ENCODE results near the gene STXBP5.

STXBP5 gene

DNA sequence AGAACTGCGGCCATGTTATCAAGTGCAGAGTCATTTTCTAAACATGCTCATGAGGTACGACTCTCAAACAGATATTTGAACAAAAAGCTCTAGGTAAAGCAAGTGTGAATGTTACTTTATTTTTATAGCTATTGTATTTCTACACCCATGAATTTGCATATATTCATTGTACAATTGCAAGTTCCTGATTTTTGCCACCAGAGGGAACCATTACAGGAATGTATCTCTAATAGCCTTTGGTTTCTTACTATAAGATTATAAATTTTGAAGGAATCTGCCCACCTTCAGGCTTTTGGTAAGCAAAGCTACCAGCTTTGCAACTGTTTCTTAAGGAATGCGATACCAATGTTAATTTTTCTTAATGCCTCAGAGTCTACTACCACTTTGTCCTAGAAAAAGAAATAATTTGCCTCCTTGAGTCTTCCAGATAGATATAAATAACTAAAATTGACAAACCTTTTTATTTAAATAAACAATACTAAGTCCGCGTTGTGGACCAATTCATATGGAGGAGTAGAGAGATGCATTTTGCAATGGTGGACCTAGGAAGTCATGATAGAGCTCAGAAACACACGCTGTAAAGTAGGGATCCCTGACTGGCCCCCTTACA lies 178.8 kb downstream of the STXBP5 start:
- DNase-seq (ENCODE audit: low spot score): no peak

DNA sequence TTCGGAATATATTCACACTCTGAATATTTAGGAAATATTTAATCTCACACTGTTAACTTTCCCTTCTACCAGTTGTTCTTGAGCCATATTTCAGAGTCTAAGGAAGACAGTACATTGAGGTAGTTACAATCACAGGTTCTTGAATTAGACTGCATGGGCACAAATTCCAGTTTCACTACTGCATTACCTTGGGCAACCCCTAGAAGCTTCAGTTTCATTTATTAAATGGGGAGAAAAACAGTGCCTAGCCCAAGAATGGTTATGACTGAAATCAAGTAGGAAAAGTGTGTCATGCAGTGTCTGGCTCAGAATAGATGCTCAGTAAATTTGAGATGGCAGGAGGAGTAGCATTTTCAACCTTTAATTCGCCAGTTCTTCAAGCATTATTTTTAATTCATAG lies 179.8 kb downstream of the STXBP5 start:
- DNase-seq (ENCODE audit: low spot score): no peak

DNA sequence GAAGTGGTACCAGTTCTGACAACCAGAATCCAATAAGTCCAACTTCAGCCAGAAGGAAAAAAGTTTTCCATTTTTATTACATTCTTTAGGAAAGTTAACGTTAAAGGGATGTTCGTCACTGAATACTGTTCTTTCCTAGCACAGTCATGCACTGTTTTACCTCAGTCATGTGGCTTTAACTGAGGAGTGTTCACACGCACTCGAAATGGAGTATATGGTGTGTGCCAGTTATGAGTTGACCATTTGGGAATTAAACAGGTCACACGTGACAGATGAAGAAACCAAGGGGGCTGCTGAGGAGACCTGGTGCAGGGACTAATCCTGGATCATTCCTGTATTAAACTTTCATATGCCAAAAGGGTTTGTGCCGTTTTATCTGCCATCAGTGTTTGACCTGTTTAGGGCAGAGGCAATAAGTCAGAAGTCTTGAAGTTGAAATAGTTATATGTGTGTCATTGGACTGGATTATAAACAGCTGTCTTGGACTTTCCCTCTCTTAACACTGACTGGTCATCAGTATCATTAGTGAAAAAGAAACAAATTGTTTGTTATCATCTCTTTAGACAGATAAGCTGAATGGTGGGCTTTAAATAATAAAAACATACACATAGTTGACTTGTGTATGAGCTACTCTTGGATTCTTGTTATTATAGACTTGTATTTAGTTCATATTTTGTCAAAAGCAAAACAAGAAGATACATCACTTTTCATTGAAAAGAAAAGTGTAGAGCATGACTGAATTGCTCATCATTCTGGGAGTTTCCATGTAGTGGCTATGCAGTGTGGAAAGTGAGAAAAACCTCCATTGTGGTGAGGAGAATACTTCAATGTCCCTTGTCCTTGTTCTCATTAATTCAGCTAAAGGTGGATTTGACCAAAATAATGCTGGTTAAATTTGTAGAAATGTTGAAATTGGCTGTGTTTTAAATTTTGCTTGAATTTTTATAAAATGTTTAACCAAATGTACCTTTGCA lies 180.8 kb downstream of the STXBP5 start:
- DNase-seq (ENCODE audit: low spot score): no peak

DNA sequence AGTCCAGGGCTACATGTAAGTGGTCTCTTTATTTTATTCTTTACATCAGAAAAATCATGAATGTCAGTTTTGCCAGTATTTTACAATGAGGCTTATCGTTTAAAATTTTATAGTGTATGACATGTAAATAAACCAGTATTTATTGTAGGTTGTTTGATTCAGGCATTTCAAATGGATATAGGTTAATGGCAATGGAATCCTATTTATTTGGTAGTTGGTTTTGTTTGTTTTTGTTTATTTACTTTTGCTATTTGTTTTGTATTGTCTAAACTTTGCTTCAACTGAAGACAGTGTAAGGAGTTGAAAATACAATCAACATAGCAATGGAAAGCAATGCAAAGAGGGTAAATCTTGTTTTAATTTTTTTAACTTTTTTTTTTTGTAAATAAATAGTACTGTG lies 185.2 kb downstream of the STXBP5 start:
- no peak for DNase-seq (ENCODE audit: low spot score)

DNA sequence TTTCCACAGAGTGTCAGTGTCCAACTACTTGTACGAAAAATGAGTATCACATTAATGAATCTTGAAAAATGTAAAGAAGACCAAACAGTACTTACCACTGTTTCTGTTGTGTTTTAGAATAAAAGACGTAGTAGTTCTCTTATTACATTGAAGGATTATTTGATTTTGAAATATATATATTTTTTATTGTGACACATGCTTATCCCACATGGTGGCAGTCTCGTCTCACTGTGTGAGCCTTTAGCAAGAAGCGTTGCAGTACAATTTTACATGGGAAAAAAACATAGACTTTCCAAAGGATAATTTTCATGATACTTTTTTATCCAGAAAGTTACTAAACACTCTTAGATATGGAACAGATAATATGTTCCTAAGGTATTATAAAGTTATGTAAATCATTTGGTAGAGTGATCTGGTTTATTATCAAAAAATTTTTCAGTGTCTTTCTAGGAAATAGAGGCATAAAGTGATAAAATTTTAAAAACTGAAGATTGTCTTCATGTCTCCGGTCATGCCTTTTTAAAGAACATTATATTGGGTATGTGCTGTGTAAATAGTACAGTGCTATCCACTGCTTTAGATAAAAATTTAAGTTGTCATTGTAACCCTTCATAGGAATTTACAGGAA lies 186.8 kb downstream of the STXBP5 start:
- no peak for DNase-seq (ENCODE audit: low spot score)

DNA sequence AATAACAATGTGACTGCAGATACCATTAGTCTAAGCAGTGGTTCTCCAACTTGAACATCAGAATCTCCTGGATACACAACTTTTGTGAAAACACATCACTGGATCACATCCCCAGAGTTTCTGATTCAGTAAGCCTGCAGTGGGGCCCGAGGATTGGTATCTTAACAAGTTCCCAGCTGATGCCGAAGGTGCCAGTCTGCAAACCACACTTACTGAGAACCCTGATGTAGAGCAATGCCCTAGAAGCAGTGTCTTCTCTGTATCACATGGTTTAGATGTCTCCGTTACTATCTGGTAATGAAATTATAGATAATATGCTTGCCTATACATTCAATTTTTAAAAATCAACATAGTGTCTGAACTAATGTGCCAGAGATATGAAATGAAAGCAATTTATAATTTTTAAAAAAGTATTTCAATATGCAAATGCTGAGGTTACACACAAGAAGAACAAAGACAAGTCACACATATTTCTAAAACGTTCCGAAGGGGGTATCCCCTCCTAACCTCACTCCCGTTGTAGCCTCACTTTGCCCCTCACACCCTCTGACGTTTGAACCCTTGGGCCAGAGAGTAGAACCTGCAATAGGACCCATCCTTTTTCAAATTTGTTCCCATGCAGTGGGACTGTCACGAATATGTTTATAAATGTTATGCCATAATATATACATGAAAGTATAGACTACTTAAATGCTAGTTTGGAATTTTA lies 188.9 kb downstream of the STXBP5 start:
- no peak for DNase-seq (ENCODE audit: low spot score)

DNA sequence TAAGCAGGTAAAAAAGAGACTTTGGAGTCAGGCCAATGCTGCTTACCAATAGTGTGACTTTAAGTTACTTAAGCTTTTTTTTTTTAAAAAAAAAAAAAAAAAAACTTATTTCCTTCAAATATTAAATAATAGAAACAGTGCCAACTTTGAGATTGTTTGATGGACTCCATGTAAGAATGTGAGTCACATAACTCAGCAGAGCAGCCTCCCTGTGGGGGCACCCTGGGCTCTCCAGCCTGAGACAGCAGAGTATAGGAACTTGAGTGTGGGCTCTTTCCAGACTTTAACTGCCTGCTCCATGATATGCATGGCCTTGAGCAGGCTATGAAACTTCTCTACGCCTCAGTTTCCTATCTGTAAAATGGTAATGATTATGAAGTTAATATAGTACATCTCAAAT lies 190.9 kb downstream of the STXBP5 start:
- DNase-seq (ENCODE audit: low spot score): no peak

DNA sequence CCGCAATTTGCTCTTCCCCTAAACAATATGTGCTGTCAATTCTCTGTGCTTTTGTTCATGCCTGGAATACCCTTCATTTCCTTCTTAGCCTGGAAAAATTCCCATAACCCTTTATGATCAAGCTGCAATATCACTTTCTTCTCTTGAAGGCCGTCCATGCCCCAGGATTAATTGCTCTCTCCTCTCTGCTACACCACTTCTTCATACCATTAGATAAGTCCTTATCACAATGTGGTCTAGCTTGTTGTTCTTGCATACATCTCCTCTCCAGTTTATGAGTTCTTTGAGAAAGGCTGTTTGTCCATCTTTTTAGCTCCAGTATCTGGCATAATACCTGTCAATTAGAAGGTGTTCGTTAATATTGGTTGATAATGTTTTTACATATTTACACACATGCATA lies 193.1 kb downstream of the STXBP5 start:
- no peak for DNase-seq (ENCODE audit: low spot score)

DNA sequence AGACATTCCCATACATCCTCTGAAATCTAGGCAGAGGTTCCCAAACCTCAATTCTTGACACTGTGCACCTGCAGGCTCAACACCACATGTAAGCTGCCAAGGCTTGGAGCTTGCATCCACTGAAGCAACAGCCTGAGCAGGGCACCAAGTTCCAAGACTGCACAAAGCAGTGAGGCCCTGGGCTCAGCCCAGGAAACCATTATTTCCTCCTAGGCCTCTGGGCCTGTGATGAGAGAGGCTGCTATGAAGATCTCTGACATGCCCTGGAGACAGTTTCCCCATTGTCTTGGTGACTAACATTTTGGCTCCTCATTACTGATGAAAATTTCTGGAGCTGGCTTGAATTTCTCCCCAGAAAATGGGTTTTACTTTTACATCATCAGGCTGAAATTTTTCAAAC lies 196.8 kb downstream of the STXBP5 start:
- DNase-seq (ENCODE audit: low spot score): no peak

DNA sequence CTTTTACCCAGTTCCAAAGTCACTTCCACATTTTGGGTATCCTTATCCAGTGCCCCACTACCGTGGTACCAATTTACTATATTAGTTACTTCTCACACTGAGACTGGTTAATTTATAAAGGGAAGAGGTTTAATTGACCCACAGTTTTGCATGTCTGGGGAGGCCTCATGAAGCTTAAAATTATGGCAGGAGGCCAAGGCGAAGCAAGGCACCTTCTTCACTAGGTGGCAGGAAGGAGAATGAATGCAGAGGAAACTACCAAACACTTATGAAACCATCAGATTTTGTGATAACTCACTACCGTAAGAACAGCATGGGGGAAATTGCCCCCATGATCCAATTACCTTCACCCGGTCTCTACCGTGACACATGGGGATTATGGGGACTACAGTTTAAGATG lies 197.6 kb downstream of the STXBP5 start:
- no peak for DNase-seq (ENCODE audit: low spot score)

DNA sequence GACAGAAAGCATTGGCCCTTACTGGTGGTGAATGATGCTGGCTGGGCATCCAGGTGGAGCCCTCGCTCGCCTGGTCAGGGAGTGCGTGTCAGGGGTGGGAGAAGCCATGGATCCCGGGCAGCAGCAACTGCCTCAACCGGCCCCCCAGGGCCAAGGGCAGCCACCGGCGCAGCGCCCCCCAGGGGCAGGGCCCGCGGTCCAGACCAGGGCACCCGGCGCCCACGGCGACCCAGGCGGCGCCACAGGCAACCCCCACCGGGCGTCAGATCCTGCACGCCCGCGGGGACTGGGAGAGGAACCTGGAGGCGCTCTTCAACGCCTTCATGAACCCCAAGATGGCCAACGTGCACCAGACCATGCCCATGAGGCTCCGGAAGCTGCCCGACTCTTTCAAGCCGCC lies 202.6 kb downstream of the STXBP5 start:
- no peak for DNase-seq (ENCODE audit: low spot score)

DNA sequence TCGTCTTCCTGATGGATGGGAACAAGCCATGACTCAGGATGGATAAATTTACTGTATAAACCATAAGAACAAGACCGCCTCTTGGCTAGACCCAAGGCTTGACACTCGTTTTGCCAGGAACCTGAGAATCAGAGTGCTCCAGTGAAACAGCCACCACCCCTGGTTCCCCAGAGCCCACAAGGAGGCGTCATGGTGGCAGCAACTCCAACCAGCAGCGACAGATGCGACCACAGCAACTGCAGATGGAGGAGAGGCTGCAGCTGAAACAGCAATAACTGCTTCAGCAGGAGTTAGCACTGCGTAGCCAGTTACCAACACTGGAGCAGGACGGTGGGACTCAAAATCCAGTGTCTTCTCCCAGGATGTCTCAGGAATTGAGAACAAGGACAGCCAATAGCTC lies 203.4 kb downstream of the STXBP5 start:
- no peak for DNase-seq (ENCODE audit: low spot score)

DNA sequence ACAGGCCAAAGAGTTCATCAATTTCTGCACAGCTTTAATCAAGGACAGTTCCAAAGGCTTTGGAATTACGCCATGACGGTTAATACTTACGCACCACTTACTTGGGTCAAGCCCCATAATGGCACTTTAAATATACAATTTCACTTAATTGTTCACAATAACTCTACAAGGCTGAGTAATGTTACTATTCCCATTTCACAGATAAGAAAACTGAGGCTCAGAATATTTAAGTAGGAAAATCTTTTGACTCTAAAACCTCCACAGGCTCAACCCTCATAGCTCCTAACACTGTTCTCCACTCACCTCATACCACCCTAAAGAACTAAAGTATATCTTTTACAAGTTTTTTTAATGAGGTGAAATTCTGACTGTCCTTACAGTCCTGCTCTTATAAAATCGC lies 212.4 kb downstream of the STXBP5 start:
- no peak for DNase-seq (ENCODE audit: low spot score)

DNA sequence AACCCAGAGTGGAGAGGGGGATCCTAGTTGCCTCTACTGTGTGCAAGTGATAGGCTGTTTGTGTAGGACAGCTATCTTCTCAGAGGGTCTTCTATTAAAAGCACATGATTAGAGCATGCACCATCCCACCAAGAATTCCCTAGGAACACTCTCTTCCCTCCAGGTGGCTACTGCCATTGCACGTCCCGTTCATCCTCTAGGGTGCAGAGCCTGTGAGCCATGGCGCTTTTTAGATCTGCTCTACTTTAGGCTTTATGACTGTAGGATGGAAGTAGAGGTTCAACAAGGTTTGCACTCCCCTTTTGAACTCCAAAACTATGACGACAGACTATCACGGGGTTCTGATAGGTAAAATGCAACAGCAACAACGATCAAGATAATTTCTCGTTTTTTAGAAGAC lies 213.7 kb downstream of the STXBP5 start:
- DNase-seq (ENCODE audit: low spot score): no peak

DNA sequence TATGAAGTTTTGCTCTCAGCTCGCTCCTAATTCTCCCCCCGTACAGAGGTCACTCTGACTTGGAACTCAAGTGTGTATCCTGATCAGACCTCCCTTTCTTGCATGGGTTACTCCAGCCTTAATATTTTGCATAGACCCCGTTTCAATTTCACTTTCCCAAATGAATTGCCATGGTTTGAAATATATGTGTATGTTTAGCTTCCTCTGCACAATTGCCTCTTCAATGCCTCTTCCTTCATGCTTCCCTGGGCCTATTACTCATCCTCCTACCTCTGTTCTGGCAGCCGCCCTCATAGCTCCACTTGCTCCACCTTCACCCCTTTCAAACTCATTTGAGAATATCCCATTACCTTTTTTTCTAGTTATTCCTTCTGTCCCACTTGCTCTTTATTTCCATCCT lies 214.3 kb downstream of the STXBP5 start:
- DNase-seq (ENCODE audit: low spot score): no peak

DNA sequence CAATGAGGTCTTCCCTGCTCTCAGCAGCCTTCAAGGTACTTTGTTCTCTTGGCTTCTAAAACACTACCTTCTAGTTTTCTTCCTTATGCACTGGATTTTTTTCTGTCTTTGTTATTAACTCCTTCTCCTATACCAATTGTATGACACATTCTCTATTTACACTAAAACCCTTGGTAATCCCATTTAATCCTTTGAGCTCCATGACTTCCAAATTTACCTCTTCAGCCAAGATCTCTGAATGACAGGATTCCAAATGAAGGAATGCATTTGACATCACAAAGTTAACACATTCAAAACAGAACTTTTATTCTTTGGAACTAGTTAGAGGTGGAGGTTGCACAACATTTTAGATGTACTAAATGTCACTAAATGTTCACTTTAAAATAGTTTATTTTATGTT lies 217.7 kb downstream of the STXBP5 start:
- DNase-seq (ENCODE audit: low spot score): no peak

DNA sequence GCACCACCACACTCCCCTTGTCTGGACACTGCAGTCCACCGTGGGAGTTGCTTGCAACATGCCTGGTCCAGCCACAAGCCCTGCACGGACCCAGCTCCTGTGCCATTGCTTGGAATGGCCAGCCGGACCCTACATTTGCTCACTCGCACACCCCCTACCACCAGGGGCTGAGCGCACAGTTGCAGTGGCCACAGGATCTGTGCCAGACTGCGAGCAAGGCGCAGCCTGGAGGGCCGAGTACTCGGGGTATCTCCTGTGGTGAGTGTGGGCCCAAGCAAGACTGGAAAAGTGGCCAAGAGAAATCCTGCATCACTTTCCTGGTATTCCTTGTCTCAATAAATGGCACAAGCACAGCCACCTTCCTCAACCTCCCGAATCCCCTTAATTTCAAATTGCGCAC lies 218.9 kb downstream of the STXBP5 start:
- DNase-seq (ENCODE audit: low spot score): no peak

DNA sequence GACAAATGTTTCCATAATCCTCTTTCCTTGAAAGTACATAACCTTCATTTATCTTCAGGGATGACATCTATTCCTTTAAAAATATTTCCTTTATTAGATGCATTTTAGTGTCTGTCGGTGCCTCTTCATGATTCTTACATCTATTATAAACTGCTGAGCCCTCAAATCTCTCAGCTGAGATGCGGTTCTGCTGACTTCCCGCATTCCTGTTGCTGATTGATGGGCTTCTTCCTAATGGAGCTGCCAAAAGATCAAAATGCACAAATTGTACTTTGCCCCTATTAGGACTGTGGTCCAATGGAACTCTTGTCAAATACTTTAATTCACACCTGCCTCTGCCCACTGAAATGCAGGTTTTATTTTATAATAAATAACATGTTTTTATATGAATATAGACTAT lies 225.6 kb downstream of the STXBP5 start:
- DNase-seq (ENCODE audit: low spot score): no peak

DNA sequence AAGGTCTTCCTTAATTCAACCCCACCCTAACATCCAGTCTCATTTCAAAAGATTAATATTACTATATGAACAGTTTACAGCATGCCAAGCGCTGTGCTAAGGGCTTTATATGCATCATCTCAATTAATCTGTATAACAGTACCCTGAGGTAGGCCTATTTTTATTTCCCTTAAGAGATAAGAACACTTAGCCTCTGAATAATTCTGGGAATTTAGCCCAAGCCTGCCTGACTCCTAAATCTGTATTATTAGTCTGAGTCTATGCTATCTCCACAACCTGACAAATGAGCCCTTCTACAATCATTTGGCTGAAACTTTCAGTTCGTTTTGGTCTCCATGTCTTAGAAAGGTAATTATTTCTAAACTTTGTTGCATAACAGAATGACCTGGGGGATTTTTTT lies 226.6 kb downstream of the STXBP5 start:
- DNase-seq (ENCODE audit: low spot score): no peak

DNA sequence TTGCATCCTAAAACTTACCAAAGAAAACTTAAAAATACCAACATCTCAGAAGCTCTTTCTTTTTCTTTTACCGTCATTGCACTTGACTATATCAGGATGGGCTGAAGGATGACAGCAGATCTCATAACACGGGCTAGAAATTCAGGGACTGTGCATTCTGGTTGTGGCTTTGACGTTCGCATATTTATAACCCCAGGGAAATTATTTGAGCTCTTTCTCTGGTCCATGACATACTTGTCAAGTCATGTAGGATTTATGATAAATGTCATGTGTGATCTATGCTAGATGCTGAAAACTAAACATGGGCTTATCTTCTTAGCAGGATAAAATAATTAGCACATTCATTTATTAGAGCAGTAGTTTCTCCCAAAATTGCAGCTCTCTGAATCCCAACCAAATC lies 229.9 kb downstream of the STXBP5 start:
- DNase-seq (ENCODE audit: low spot score): no peak

DNA sequence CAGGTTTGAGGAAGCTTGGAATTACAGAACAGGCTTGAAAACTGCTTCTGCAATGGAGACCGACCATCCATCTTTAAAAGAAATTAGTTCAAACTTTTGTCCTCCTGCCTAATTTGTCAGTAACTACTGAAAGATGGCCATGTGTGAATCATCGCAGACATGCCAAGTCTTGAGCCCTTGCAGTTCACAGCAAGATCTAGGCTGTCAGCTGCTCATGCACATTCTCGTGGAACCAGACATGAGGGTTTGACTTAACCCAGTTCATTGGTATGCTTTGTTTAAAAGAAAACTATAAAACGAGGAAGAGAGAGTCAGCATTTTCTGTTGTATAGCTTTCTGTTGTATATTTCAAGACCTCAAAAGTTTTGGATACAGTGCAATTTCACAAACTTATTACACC lies 230.3 kb downstream of the STXBP5 start:
- no peak for DNase-seq (ENCODE audit: low spot score)

DNA sequence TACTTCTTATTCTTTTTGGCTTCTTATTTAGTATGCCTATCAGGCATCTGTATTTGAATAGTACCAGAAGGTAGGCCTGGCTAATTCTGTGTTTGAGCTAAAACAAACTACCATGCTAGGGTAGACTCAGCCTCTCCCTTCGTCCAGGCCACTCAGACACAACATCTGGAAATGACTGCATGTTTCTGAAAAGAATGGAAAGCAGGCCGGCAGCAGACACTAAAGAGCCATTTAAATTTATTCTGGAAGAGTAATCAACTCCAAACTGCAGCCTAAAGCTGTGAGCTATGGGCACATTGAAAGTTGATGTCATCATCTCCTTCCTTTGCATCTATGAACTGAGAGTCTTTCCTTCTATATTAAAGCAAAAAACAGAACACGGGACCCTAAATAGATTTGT lies 233.4 kb downstream of the STXBP5 start:
- no peak for DNase-seq (ENCODE audit: low spot score)

All from activated CD4-positive, alpha-beta T cell treated with anti-CD3 and anti-CD28 coated beads, Interleukin-2, Interleukin-4, amounts not matched to agents 100 ng/mL and 50 ng/mL, durations not matched to agents 16 hours and 8 hours (primary cell).